ENCODE data around the gene MEGF10.

Gene MEGF10

DNA sequence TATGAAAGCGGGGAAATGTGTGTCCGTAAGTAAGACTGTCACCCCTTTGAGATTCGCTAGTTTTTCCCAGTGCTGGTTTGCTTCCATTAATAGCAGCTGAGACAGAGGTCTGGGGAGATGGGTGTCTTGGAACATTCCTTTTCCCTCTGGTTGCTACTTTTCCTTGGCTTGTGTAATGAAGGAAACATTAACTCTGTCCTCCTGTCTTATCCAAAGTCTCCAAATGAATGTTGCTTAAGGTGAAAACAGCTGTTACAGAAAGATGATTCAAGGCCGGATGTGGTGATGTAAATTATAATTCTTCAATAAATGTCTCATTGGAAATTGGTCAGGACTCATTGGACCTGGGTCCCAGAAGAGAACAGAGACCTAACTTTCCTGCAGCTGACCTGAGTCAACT is 50.0 kb downstream of the MEGF10 start:
- TF ChIP-seq, protein P1, sequence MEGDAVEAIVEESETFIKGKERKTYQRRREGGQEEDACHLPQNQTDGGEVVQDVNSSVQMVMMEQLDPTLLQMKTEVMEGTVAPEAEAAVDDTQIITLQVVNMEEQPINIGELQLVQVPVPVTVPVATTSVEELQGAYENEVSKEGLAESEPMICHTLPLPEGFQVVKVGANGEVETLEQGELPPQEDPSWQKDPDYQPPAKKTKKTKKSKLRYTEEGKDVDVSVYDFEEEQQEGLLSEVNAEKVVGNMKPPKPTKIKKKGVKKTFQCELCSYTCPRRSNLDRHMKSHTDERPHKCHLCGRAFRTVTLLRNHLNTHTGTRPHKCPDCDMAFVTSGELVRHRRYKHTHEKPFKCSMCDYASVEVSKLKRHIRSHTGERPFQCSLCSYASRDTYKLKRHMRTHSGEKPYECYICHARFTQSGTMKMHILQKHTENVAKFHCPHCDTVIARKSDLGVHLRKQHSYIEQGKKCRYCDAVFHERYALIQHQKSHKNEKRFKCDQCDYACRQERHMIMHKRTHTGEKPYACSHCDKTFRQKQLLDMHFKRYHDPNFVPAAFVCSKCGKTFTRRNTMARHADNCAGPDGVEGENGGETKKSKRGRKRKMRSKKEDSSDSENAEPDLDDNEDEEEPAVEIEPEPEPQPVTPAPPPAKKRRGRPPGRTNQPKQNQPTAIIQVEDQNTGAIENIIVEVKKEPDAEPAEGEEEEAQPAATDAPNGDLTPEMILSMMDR (IDR thresholded peaks at IDR 0.05) = no peak
- H3K27ac ChIP-seq = no peak overlapping the region
- DNase-seq (ENCODE audit: low spot score) = no peak
- no peak overlapping the region for H3K4me3 ChIP-seq

DNA sequence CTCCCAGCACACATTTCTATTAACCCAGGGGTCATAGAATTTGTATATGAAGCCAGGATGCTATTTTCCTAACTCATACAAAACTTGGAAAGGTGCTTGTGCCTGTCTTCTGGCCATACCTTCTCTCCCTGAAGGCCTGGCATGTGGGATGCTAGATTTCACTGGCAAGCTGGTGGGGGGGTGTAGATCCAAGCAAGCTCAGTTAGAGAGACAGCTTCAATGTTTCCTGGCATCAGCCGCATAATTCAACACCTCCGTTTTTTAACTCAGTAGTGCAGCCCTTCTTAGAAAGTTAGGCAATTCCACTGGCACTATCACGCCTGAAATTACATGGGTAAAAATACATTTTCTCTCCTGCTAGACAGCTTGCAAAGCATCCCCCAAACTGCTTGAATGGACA is 51.8 kb downstream of the MEGF10 start:
- TF ChIP-seq, protein P1 (IDR thresholded peaks at IDR 0.05) = no peak
- no peak for DNase-seq (ENCODE audit: low spot score)
- Histone ChIP-seq H3K4me3 (no peak overlapping the region), H3K27ac (no peak overlapping the region)

DNA sequence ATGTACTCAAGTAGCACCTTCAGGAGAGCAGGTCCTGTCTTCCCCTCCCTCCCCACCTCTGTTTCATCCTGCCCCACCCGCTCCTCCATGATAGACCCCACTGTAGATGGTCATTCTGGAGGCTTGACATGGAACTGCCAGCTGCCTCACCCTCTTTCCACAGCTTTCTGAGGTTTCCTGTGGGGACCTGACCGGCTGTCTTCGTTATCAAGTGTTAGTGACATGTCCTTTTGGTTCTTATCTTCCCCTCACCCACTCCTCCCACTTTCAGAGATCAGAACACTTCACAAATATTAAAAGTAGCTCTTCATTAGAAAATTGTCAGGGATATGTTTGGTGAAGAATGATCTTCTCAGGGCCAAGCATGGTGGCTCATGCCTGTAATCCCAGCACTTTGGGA is 52.7 kb downstream of the MEGF10 start:
- no peak overlapping the region for H3K27ac ChIP-seq
- TF ChIP-seq, protein P1 (IDR thresholded peaks at IDR 0.05) = no peak
- H3K4me3 ChIP-seq = no peak overlapping the region
- DNase-seq (ENCODE audit: low spot score) = no peak

DNA sequence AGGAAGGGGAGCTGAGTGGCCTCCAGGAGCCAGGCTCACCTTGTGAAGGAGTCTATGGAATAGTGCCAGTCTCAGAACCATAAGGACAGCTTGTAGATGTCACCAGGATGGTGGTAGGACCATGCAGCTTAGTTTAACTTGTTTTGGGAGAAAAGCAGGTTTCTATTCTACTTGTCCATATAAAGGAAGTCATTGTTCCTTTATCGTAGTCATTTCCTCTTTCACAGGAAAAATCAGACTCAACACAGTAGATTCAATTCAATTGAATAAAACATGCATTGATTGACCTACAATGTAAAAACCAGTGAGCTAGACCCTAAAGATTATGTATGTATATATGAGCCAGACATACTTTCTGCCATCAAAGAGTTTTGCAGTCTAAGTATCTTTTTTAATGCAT is 53.3 kb downstream of the MEGF10 start:
- H3K4me3 ChIP-seq = no peak overlapping the region
- no peak for DNase-seq (ENCODE audit: low spot score)
- no peak overlapping the region for H3K27ac ChIP-seq
- TF ChIP-seq, protein P1 (IDR thresholded peaks at IDR 0.05) = no peak

DNA sequence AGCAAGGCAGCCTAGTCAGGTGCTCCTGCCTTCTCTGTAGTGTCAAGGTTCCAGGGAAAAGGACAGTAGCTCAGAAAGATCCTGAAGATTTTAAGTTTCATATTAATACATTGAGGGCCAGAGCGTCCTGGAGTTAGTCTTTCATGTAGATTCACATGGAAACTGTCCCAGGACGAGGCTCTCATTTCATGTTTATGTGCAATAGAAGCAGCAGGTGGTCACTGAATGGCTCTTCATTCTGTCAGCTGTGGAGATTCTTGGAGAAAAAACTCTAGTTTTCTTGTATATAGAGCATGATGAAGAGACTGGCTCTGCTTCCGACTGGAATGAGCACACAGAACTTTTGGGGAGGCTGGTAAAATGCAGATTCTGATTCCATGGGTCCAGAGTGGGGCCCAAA is 54.3 kb downstream of the MEGF10 start:
- no peak for DNase-seq (ENCODE audit: low spot score)
- H3K4me3 ChIP-seq = no peak overlapping the region
- H3K27ac ChIP-seq = no peak overlapping the region
- TF ChIP-seq, protein P1 (IDR thresholded peaks at IDR 0.05) = no peak

DNA sequence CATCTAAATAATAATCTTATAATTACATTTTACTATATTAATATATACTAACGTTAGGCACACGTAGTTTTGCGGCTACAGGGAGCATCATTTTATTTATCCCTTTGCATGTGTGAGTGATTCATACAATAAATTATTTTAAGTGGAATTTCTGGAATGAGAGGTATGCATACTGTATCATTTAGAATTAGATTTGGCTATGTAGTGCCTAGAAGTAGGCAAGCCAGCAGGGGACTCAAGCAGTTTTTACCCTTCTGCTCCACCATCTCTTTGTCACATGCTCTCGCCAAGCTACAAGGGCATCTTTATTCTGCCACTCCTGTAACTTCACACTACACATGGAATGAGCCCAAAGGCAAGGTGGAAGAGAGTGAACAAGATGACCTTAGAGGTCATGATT is 60.8 kb downstream of the MEGF10 start:
- TF ChIP-seq, protein P1 (IDR thresholded peaks at IDR 0.05) = no peak
- DNase-seq (ENCODE audit: low spot score) = no peak
- Histone ChIP-seq H3K4me3 (no peak overlapping the region), H3K27ac (no peak overlapping the region)

DNA sequence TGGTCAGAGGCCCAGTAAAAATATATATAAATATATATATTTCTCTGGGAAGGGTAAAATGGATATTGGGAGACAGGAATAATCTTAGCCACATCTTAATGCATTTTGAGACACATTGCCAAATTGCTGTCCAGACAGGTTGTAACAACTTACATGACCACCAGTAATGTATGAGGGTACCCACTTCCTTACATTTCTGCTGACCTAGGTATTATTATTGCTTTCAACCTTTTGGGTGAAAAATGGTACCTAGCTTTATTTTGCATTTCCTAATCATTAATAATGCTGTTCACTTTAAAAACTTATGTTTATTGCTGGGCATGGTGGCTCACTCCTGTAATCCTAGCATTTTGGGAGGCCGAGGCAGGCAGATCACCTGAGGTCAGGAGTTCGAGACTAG is 61.5 kb downstream of the MEGF10 start:
- DNase-seq (ENCODE audit: low spot score) = no peak
- Histone ChIP-seq H3K27ac (no peak overlapping the region), H3K4me3 (no peak overlapping the region)
- TF ChIP-seq, protein P1 (IDR thresholded peaks at IDR 0.05) = no peak
